H1 (cell line): ENCODE data around the gene ZFP36L2. TPM values are rescaled to one million over a fixed set of nuclear protein-coding genes. Genes with fewer than 3 reads are reported as not detected.

Experiments used
- USF2 ChIP-seq: IDR thresholded peaks from 2 replicates; pipeline ENCODE4 v1.6.1; 2011; ENCODE audit warnings: low read length, improper control_type of control experiment
- polyA plus RNA-seq, 7 experiments: library from polyadenylated mRNA; depleted of rRNA in 3 of 7; stranded (reverse) in 5 of 7; unstranded in 2 of 7; fragments of >200 nt in 5 of 7; fragments of 200-250 nt in 2 of 7; gene quantifications; 1 replicate in 5 of 7; 2 replicates in 1 of 7; 4 replicates in 1 of 7; pipeline versions ENCODE4 v1.2.1 to v1.2.3, GENCODE V29; 2011 to 2013; ENCODE audit warnings: missing spikeins in 2 of 7, mixed read lengths in 2 of 7
- total RNA-seq: library from RNA; stranded (reverse); fragmentation: NEBNext Ultra II Directional; extraction: Animal tissue kit (Norgen Biotek cat#: 25700); gene quantifications from 2 replicates; pipeline ENCODE4 v1.2.1, GENCODE V29; 2021
- TF ChIP-seq, protein P1 (sequence below): fragments of 300-600 bp; sonication (generic); IDR thresholded peaks from 2 replicates; pipeline ENCODE4 v1.7.1; 2012; ENCODE audit warnings: low read length, moderate library complexity, mild to moderate bottlenecking, inconsistent platforms; ENCODE audit not compliant: insufficient replicate concordance

ZFP36L2 gene
- total and polyA plus RNA-seq, 2 of the 8 experiments (the other 6 are each of a cell fraction or from before 2014, with no cell fraction given): 13.4 to 102 TPM

- TF ChIP-seq, protein P1, sequence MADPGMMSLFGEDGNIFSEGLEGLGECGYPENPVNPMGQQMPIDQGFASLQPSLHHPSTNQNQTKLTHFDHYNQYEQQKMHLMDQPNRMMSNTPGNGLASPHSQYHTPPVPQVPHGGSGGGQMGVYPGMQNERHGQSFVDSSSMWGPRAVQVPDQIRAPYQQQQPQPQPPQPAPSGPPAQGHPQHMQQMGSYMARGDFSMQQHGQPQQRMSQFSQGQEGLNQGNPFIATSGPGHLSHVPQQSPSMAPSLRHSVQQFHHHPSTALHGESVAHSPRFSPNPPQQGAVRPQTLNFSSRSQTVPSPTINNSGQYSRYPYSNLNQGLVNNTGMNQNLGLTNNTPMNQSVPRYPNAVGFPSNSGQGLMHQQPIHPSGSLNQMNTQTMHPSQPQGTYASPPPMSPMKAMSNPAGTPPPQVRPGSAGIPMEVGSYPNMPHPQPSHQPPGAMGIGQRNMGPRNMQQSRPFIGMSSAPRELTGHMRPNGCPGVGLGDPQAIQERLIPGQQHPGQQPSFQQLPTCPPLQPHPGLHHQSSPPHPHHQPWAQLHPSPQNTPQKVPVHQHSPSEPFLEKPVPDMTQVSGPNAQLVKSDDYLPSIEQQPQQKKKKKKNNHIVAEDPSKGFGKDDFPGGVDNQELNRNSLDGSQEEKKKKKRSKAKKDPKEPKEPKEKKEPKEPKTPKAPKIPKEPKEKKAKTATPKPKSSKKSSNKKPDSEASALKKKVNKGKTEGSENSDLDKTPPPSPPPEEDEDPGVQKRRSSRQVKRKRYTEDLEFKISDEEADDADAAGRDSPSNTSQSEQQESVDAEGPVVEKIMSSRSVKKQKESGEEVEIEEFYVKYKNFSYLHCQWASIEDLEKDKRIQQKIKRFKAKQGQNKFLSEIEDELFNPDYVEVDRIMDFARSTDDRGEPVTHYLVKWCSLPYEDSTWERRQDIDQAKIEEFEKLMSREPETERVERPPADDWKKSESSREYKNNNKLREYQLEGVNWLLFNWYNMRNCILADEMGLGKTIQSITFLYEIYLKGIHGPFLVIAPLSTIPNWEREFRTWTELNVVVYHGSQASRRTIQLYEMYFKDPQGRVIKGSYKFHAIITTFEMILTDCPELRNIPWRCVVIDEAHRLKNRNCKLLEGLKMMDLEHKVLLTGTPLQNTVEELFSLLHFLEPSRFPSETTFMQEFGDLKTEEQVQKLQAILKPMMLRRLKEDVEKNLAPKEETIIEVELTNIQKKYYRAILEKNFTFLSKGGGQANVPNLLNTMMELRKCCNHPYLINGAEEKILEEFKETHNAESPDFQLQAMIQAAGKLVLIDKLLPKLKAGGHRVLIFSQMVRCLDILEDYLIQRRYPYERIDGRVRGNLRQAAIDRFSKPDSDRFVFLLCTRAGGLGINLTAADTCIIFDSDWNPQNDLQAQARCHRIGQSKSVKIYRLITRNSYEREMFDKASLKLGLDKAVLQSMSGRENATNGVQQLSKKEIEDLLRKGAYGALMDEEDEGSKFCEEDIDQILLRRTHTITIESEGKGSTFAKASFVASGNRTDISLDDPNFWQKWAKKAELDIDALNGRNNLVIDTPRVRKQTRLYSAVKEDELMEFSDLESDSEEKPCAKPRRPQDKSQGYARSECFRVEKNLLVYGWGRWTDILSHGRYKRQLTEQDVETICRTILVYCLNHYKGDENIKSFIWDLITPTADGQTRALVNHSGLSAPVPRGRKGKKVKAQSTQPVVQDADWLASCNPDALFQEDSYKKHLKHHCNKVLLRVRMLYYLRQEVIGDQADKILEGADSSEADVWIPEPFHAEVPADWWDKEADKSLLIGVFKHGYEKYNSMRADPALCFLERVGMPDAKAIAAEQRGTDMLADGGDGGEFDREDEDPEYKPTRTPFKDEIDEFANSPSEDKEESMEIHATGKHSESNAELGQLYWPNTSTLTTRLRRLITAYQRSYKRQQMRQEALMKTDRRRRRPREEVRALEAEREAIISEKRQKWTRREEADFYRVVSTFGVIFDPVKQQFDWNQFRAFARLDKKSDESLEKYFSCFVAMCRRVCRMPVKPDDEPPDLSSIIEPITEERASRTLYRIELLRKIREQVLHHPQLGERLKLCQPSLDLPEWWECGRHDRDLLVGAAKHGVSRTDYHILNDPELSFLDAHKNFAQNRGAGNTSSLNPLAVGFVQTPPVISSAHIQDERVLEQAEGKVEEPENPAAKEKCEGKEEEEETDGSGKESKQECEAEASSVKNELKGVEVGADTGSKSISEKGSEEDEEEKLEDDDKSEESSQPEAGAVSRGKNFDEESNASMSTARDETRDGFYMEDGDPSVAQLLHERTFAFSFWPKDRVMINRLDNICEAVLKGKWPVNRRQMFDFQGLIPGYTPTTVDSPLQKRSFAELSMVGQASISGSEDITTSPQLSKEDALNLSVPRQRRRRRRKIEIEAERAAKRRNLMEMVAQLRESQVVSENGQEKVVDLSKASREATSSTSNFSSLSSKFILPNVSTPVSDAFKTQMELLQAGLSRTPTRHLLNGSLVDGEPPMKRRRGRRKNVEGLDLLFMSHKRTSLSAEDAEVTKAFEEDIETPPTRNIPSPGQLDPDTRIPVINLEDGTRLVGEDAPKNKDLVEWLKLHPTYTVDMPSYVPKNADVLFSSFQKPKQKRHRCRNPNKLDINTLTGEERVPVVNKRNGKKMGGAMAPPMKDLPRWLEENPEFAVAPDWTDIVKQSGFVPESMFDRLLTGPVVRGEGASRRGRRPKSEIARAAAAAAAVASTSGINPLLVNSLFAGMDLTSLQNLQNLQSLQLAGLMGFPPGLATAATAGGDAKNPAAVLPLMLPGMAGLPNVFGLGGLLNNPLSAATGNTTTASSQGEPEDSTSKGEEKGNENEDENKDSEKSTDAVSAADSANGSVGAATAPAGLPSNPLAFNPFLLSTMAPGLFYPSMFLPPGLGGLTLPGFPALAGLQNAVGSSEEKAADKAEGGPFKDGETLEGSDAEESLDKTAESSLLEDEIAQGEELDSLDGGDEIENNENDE: peak; percentile 11
- no peak for TF ChIP-seq USF2
Measured at GRCh38 chr2:43218155-43218701, 8.2 kb downstream of the ZFP36L2 start (continued).
